ENCODE results near the gene SNCG.

The SNCG gene

DNA sequence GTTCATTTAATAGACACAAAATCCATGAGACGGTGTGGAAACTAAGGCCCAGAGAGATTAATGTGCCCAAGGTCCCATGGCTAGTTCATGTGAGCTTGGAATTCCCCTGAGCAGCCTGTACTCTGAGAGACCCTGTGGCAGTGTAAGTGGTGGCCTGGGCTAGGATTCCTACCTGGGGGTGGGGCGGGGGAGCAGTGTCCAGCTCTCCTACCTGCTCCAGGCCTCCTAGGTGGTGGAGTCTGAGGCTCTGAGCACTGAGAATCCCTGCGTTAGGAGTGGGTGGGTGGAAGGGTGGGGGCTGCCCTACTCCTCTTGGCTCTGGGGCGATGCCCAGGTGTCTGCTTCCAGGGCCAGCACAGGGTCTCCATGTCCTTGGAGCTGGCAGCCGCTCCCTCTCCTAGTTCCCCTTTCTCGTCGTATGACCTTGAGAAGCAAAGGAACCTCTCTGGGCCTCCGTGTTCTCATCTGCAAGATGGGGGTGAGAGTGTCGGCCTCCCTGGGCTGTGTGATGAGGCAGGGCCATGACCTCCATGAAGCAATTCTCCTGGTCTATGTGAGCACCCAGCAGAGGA is 2.5 kb downstream of the SNCG start:
- no peak for DNase-seq (ENCODE audit: low read depth)

DNA sequence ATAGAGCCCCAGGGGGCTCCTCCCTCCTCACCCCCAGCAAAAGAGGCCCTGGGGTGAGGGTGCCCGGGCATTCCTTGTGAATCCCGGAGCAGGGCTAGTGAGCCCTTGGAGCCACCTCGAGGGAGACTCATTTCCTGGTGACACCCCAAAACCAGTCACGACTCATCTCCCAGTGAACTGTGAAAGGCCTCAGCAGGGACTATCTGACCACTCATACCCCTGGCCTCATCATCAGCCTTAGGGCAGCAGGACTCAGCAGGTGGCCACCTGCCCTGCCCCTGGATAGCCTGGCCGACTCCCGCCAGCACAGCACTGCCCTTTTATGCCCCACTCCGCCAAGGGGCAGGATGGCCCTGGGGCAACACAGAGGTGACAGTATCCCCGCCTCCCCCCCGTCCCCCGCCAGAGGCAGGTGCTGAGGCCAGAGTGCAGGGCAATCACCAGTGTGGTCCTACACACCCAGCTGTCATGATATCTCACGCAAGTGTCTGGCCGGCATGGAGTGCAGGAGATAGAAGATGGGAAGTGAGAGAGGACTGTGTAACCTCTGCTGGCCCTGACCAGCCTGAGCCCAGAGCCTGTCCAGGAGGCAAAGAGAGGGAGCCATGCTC is 3.2 kb downstream of the SNCG start:
- DNase-seq (ENCODE audit: low read depth), result no peak

DNA sequence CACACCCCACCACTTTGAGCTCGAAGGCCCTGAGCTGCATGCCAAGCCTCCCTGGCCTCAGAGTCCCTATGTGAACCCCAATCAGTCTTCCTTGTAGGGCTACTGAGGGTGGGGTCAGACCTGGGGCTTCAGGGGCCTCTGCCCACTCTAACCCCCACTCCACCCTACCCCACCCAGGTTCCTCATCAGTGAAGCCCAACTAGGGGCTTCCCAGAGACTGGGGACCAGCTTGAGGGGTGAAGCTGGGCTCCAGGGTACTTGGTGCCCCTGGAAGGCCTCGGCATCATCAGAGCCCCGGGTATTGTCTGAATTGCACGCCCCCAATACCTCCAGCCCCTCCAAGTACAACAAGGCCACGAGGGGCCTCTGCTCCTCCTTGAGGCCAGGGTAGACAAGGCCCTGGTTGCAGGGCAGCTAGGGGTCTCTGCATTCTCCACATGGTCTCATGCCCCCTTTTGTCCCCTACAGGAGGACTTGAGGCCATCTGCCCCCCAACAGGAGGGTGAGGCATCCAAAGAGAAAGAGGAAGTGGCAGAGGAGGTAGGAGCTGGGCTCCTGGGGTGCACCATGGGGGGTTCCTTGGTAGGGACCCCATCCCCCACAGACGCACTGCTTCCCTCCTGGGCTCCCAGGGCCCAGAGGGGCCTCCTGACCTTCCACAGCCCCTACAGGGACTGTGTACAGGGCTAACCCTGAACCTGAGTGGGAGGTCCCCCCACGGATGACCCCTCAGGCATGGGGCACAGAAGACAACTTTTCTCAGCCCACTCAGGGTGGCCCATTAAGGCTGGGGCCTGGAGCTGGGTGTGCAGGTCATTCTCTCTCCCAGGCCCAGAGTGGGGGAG is 4.0 kb downstream of the SNCG start:
- DNase-seq (ENCODE audit: low read depth), result no peak

DNA sequence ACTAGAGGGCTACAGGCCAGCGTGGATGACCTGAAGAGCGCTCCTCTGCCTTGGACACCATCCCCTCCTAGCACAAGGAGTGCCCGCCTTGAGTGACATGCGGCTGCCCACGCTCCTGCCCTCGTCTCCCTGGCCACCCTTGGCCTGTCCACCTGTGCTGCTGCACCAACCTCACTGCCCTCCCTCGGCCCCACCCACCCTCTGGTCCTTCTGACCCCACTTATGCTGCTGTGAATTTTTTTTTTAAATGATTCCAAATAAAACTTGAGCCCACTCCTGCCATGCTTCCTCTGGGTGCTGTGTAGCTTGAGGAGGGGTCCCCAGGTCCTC is 4.5 kb downstream of the SNCG start:
- no peak for DNase-seq (ENCODE audit: low read depth)

DNA sequence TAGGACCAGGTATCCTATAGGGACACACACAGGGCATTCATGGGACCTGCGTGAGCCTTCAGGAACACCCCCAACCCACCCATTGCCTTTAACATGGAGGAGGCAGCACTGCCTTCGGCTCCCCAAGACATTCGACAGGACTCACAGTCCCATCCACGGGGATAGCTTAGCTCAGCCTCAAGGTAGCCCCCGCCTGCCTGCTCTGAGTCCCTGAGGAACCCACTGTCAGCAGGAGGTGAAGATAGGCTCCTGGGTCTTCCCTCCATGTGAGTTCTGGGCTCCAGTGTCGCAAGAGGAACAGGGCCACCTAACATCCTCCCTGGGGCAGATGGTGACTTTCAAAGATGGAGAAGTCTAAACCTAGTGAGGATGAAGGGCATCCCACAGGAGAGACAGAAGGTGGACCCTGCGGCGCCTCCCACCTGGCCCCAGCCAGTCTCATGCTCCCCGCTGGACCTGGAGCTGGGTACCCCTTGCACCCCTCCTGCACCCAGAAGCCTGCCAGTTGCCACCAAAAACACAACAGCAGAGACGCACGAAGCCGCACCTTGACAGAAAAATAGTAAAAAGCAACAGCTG is 5.0 kb downstream of the SNCG start:
- no peak for DNase-seq (ENCODE audit: low read depth)

DNA sequence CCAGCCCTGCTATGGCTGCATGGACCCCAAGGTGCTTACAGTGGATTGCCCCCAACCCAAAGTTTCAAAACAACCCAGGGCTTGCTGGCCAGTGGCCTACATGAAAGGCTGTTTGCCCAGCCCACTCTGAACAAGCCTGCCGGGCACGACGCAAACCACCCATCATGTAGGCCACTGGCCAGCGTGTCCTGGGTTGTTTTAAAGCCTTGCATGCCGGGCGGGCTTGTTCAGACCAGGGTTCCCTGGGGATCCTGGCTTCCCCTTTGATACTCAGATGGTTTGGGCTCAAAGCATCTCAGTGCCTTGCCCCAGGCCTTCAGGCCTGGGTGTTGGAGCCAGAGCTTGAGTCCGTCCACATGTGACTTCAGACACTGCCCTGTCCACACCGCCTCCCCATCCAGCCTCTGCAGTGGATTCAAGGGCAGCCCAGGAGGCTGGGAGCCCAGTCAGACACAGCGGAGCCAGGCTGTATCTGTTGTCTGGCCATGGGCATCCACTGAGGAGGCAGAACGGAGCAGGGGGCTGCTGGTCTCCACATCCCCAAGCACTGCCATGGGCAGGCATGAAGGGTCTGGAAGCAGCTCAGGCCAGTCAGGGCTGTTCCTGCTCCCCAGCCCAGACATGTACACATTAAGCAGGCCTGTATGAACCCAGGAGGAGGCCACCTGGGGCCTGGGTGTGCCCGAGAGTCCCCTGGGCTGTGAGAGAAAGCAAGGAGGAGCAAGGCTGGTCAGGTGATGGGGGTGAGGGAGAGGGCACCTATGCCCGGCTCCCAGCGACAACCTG is 5.9 kb downstream of the SNCG start:
- no peak for DNase-seq (ENCODE audit: low read depth)

DNA sequence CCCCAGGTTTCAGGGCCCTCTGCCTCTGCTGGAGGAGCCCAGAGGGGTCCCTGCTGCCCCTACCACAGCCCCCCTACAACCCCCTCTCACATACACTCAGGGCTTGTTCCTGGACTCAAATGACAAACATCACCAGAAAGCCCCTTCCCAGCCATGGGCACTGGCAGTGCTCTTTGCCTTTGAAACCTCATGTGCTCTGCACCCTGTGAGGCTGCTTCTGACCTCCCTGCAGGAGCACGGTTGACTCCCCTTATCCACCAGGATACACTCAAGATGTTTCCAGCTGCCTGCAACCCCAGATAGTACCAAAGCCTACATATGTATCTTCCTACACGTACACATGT is 6.4 kb downstream of the SNCG start:
- no peak for DNase-seq (ENCODE audit: low read depth)

DNA sequence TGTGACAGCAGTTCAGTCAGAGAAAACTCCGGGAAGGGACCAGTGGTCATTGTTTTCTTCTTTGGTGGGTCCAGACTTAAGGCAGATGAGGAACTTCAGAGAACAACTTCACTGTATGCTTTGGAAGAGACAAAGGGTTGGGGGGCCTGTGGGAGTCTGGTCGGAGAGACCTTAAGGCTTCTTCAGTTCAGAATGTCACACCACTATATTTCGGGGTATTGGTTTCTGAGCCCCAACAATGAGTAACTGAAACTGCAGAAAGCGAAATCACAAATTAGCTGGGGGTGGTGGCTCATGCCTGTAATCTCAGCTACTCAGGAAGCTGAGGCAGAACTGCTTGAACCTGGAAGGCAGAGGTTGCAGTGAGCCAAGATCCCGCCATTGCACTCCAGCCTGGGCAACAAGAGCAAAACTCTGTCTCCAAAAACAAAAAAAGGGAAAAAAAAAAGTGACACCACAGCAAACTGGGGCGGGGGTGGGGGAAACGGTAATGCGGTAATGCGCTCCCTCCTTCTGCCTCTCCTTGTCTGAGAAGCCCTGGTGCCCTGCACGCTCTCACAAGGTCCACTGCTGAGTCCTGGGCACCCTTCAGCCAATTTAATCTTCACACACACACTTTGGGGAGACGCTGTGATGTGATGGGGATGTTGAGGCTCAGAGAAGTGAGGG is 7.7 kb downstream of the SNCG start:
- no peak for DNase-seq (ENCODE audit: low read depth)

DNA sequence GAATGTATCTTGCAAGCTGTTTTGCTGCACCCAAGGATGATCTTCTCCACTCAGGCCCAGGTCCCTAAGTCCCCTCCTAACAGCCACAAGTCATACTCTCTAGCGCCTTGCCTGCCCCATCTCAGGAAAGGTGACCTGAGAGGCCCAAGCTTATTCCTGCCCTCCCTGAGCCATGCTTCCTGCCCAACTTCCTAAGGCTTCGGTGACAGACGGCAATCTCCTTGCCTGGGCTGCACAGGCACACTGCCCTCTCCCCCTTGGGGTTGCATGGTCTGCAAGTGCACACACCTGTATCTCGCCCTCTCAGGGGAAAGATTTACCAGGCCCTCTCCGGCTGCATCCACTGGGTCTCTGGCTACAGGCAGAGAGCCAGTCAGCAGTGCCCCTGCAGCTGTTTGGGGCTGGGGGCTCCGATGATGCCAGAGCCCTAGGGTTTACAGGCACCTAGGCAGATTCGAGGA is 9.1 kb downstream of the SNCG start:
- DNase-seq (ENCODE audit: low read depth), result no peak

DNA sequence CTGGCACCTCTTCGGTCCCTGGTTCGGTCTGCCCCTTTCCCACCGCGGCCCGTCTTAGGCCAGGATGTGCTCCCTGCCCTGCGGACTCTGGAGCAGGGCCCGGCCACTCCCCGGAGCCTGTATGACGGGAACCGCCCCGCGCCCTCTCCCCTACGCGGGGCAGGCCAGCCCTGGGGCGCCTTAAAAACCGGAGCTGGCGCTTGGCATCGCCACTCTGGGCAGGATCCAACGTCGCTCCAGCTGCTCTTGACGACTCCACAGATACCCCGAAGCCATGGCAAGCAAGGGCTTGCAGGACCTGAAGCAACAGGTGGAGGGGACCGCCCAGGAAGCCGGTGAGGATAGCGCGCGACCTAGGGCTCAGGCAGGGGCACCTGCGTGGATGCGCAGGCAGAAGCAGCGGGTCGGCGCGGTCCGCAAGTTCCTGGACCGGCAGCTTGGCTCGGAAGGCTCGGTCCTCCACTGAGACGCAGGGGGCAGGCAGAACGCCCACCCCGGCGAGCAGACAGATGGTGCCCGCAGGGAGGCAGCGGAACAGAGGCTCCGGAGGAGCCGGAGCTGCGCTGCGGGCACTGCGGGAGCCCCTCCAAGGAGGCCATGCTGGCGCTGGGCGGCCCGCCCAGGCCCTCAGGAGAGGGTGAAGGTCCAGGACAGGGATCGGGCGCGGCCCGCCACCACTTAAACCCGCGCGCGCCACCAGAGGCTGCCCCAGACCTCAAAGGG is 10.0 kb downstream of the SNCG start, which contains the start of gene ADIRF:
Gene ADIRF, plus strand, starts transcription at position 212 of the 723 bp plus-strand sequence. Its CDS starts 63 bp downstream, at position 275.
- no peak for DNase-seq (ENCODE audit: low read depth)

DNA sequence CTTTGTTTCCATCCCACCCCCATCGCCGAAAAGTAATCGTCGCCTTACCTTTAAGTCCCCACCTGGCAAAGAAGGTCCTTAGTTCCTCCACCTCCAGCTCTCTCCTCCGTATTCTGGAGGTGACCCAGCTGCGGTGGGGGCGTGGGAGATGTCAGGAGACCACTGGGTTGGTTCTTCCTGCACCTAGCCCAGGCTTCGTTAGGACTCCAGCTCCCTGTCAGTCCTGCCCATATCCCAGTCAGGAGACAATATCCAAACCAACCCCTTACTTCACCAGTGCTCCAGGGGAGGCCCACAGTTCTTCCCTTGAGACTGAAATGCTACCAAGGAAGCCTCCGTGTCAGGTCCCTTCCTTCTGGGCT is 10.6 kb downstream of the SNCG start:
- DNase-seq (ENCODE audit: low read depth), result no peak

DNA sequence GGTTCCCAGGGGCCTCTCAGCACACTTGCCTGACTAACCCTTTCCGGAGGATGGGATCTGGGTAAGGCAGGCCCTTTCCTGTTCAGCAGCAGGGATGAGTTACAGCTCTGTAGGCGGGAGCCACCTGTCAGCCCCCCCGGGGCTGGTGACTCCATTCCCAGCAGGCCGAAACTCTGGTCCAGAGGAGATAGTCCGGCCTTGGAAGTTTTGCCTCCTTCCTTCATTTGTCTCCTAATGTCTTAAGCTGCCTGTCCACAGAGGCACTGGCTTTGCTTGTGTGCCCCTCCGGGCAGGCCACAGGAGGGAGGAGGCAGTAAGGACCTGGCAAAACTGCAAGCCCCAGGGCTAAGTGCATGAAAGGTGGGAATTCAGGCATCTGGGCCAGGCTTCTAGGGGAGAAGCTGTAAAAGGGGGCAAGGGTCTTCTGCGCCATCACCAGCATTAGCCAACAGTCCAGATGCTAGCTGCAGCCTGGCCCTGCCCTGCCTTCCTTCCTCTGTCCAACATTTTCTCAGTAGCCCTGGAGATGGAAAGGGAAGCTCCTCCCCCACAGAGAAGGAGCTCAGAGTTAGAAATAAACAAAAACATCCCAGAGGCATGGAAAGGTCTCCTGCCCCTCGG is 11.1 kb downstream of the SNCG start:
- DNase-seq (ENCODE audit: low read depth), result no peak

DNA sequence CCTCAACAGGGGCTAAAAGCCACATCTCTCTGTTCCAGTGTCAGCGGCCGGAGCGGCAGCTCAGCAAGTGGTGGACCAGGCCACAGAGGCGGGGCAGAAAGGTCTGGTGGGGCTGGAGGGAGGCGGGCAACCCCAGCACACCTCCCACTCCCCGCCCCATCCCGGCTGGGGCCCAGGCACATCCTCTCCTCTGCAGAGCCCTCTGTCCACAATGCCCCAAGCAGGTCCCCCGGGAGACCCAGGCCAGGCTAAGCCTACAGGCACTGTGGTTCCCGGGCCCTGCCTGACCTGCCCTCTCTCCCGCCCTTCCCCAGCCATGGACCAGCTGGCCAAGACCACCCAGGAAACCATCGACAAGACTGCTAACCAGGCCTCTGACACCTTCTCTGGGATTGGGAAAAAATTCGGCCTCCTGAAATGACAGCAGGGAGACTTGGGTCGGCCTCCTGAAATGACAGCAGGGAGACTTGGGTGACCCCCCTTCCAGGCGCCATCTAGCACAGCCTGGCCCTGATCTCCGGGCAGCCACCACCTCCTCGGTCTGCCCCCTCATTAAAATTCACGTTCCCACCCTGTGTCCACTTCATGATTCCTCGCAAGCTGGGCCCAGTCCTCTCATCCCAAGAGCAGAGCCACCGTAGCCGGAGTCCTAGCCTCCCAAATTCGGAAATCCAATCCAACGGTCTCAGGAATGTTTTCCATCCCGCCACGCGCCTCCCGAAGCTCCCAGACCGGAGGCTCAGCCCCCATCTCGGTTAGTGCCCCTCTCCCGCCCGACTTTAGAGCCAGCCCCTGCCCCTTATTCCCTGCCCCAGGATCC is 12.0 kb downstream of the SNCG start:
- no peak for DNase-seq (ENCODE audit: low read depth)

DNA sequence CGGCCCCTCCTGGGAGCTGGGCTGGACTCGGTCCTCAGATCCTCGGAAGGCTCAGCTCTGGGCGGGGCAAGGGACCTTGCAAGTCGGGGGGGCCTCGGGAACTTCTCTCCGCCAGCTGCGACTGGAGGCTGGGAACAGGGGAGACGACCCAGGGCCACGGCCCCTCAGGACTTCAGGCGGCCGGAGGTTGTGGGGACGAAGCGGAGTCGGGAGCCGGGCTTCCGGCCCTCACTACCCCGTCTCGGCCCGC is 12.5 kb downstream of the SNCG start:
- DNase-seq (ENCODE audit: low read depth), result no peak

DNA sequence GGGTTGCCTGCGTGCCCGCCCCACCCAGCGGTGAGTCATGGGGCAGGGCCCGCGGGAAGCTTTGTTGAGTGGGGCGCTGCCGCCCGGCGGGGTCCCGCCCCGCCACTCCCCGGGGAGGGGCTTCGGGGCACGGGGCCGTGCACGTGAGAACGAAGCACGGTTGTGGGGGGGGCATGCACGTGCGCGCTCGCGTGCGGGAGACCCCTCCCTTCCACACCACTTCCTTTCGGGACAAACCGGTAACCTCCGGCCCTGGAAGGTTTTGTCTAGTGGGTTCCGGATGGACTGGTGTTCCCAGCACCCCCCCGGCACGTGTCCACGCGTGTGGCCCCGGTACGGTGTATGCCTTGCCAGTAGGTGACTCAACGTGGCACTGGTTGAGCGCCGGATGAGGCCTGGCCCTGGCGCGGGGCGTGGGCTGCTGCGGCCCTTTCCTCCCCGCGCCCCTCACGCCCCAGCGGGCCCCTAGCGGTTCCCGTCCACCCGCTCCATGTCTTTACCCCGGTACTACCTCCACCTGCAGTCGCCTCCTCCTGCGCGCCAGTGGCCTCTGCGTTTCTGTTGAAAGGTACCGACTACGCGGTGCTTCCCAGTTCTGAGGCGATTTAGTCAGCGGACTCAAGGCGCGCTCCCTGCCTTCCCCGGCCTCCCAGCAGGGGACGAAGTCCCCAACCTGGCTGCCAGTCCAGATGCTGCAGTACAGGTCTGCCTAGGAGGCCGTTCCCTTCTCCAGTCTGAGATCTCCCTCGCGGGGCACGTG is 13.0 kb downstream of the SNCG start:
- DNase-seq (ENCODE audit: low read depth), result peak; percentile 72

DNA sequence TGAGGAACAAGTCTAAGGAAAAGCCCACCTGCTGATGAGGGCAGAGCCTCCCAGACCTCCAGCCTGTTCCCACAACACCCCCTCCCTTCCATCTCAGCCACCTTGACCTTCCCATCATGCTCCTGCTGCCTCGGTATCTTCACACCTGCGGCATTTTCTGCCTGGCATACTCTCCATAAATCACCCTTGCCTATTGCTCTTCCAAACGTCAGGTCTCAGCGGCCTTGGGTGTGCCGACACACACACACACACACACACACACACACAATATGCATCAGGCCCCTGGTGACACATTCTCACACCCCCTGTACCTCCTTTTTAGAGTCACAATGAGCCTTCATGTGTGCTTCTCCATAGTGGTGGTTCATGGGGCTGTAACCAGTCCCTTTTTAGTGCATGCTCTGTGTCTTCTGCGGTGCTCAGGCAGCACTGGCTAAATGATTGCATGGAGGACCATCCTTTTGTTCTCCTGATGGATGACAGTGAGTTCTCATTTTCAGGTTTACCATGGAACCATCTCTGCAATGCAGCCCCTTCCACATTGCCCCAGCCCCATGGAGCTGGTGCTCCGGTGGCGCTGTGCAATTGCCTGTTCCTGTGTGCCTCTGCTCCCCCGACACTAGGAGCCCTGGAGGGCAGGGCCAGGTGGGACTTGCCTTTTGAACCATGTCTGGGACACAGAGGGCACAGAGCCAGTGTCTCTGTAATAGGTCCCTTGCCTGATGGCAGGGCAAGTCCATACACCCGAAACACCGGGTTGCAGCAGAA is 14.4 kb downstream of the SNCG start:
- no peak for DNase-seq (ENCODE audit: low read depth)

DNA sequence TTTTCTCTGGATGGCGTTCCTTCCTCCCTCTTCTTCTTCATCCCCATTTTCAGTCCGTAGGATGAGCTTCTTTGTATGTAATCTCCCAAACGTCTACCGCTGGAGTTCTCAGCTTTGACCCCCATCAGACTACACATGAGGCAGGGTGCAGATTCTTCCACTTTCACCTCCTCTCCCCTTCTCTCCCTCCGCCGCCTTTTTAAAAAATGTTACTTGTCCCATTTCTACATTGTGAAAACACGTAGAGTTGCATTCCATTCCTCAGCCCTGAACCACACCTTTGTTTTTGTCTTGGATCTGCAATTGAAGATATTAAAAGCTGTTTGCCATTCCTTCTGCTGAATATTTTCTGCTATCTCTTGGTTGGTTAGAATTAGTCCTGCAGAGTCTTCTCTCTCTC is 16.1 kb downstream of the SNCG start:
- DNase-seq (ENCODE audit: low read depth), result no peak

DNA sequence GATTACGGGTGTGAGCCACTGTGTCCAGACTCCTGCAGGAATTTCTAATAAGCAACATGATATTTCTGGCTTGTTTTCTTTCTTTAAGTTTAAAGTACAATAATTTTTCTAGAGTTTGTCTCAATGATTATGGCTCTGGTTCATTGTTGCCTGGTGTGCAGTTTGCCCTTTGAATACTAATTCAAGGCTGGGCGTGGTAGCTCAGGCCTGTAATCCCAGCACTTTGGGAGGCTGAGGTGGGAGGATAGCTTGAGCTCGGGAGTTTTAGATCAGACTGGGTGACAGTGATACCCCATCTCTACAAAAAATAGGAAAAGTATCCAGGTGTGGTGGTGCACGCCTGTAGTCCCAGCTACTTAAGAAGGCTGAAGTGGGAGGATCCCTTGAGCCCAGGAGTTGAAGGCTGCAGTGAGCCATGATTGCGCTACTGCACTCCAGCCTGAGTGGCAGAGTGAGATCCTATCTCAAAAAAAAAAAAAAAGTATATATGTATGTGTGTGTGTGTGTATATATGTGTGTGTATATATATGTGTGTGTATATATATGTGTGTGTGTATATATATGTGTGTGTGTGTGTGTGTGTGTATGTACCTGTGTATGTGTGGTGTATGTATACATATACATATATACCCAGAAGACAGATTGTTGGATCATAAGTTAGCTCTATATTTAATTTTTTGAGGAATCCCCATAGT is 18.1 kb downstream of the SNCG start:
- DNase-seq (ENCODE audit: low read depth), result no peak

All from stimulated activated CD8-positive, alpha-beta memory T cell treated with anti-CD3 and anti-CD28 coated beads, Interleukin-15, amount 100 ng/mL, for 24 hours (primary cell).